ENCODE data around the gene ATP1B4. TPM values are rescaled to one million over a fixed set of nuclear protein-coding genes. Genes with fewer than 3 reads are reported as not detected.

ATP1B4 gene
- total and polyA plus RNA-seq, 2 donors (not counting 1 experiment from before 2014, with no cell fraction given): not detected

- Histone ChIP-seq H4K20me1 (ENCODE audit: control insufficient read depth, extremely low read depth, insufficient read depth, low read length) (no peaks in the 10 kb centered on the region), H3K9me3 (ENCODE audit: control insufficient read depth, insufficient read depth, low read depth, low read length) (no peaks in the 10 kb centered on the region), H3K9ac (ENCODE audit: insufficient read depth, low read length) (no peak overlapping the region), H3K36me3 (ENCODE audit: control insufficient read depth, insufficient read depth, low read length) (no peaks in the 10 kb centered on the region), H3K27ac (ENCODE audit: insufficient read depth, low read length) (no peak overlapping the region), H3K27me3 (ENCODE audit: control insufficient read depth, insufficient read depth, low read length) (no peaks in the 10 kb centered on the region), H2AFZ (ENCODE audit: low read length) (no peak overlapping the region), H3K4me2 (ENCODE audit: extremely low read depth, insufficient read depth, low read length) (no peak overlapping the region), H3K79me2 (ENCODE audit: control insufficient read depth, insufficient read depth, low read length) (no peaks in the 10 kb centered on the region), H3K4me3 (replicated peaks in 1 of 4; ENCODE audit: control extremely low read depth in 1 of 4, insufficient read depth in 1 of 4, low read depth in 3 of 4, low read length in 4 of 4) (no peak overlapping the region), H3K4me1 (ENCODE audit: control insufficient read depth, extremely low read depth, insufficient read depth, low read length) (no peaks in the 10 kb centered on the region)
- TF ChIP-seq EZH2 (IDR thresholded peaks at IDR 0.05; ENCODE audit: low read length, missing control alignments) (no peak), CTCF (conservative IDR thresholded peaks at IDR 0.05 in 1 of 2, IDR thresholded peaks at IDR 0.05 in 1 of 2; ENCODE audit: low read depth in 1 of 2, low read length in 2 of 2) (no peak)
- no peak for DNase-seq (ENCODE audit: low read depth in 2 of 2)
Measured at GRCh38 chrX:120402369-120402768, 40.5 kb downstream of the ATP1B4 start.

- Histone ChIP-seq H3K4me1 (ENCODE audit: control insufficient read depth, extremely low read depth, insufficient read depth, low read length) (no peaks in the 10 kb centered on the region), H3K4me2 (ENCODE audit: extremely low read depth, insufficient read depth, low read length) (no peak overlapping the region), H3K9me3 (ENCODE audit: control insufficient read depth, insufficient read depth, low read depth, low read length) (no peaks in the 10 kb centered on the region), H3K27me3 (ENCODE audit: control insufficient read depth, insufficient read depth, low read length) (no peaks in the 10 kb centered on the region), H3K36me3 (ENCODE audit: control insufficient read depth, insufficient read depth, low read length) (no peaks in the 10 kb centered on the region), H4K20me1 (ENCODE audit: control insufficient read depth, extremely low read depth, insufficient read depth, low read length) (no peaks in the 10 kb centered on the region), H3K79me2 (ENCODE audit: control insufficient read depth, insufficient read depth, low read length) (no peaks in the 10 kb centered on the region), H3K4me3 (replicated peaks in 1 of 4; ENCODE audit: control extremely low read depth in 1 of 4, insufficient read depth in 1 of 4, low read depth in 3 of 4, low read length in 4 of 4) (no peak overlapping the region), H2AFZ (ENCODE audit: low read length) (no peak overlapping the region), H3K27ac (ENCODE audit: insufficient read depth, low read length) (no peak overlapping the region), H3K9ac (ENCODE audit: insufficient read depth, low read length) (no peak overlapping the region)
- no peak for DNase-seq (ENCODE audit: low read depth in 2 of 2)
- TF ChIP-seq EZH2 (IDR thresholded peaks at IDR 0.05; ENCODE audit: low read length, missing control alignments) (no peak), CTCF (conservative IDR thresholded peaks at IDR 0.05 in 1 of 2, IDR thresholded peaks at IDR 0.05 in 1 of 2; ENCODE audit: low read depth in 1 of 2, low read length in 2 of 2) (no peak)
Measured at GRCh38 chrX:120406638-120407037, 44.7 kb downstream of the ATP1B4 start.

GRCh38 chrX:120408168-120408567 is 46.3 kb downstream of the ATP1B4 start:
- TF ChIP-seq CTCF (conservative IDR thresholded peaks at IDR 0.05 in 1 of 2, IDR thresholded peaks at IDR 0.05 in 1 of 2; ENCODE audit: low read depth in 1 of 2, low read length in 2 of 2) (no peak), EZH2 (IDR thresholded peaks at IDR 0.05; ENCODE audit: low read length, missing control alignments) (no peak)
- no peaks in the 10 kb centered on the region for H3K36me3 ChIP-seq (ENCODE audit: control insufficient read depth, insufficient read depth, low read length)

More at GRCh38 chrX:120408168-120408567, 46.3 kb downstream of the ATP1B4 start:
- Histone ChIP-seq H3K9ac (ENCODE audit: insufficient read depth, low read length) (no peak overlapping the region), H4K20me1 (ENCODE audit: control insufficient read depth, extremely low read depth, insufficient read depth, low read length) (no peaks in the 10 kb centered on the region), H3K4me1 (ENCODE audit: control insufficient read depth, extremely low read depth, insufficient read depth, low read length) (no peaks in the 10 kb centered on the region), H3K27ac (ENCODE audit: insufficient read depth, low read length) (no peak overlapping the region), H3K9me3 (ENCODE audit: control insufficient read depth, insufficient read depth, low read depth, low read length) (no peaks in the 10 kb centered on the region), H2AFZ (ENCODE audit: low read length) (no peak overlapping the region), H3K27me3 (ENCODE audit: control insufficient read depth, insufficient read depth, low read length) (no peaks in the 10 kb centered on the region), H3K4me3 (replicated peaks in 1 of 4; ENCODE audit: control extremely low read depth in 1 of 4, insufficient read depth in 1 of 4, low read depth in 3 of 4, low read length in 4 of 4) (no peak overlapping the region), H3K4me2 (ENCODE audit: extremely low read depth, insufficient read depth, low read length) (no peak overlapping the region), H3K79me2 (ENCODE audit: control insufficient read depth, insufficient read depth, low read length) (no peaks in the 10 kb centered on the region)
- DNase-seq (ENCODE audit: low read depth in 2 of 2): no peak
